H1 (cell line): Measurements from ENCODE around the gene OR4E2. TPM values are rescaled to one million over a fixed set of nuclear protein-coding genes. Genes with fewer than 3 reads are reported as not detected.

ENCODE experiments used
- CTCF ChIA-PET: fragments of 300-600 bp; sonication (Branson Sonifier 250); formaldehyde crosslinking; loops from one replicate; lab custom pipeline; 2021; ENCODE audit not compliant: partially characterized antibody; lab: Charles Lee
- POLR2A ChIA-PET: fragments of 300-600 bp; sonication (Branson Sonifier 250); formaldehyde crosslinking; loops from one replicate; lab custom pipeline; 2021; ENCODE audit warnings: inconsistent platforms; ENCODE audit not compliant: partially characterized antibody; lab: Charles Lee
- DNase-seq, 2 experiments: peaks; one replicate each; pipeline versions ENCODE4 v3.0.0 to v3.0.0-alpha.2; 2010 to 2022; ENCODE audit warnings: low spot score in 2 of 2, low read depth in 1 of 2, mixed read lengths in 1 of 2
- FAIRE-seq: peaks from 2 replicates; lab custom pipeline; 2011; peaks lifted over from hg19 to GRCh38; lab: Jason Lieb, UNC
- H2AFZ ChIP-seq: 2 replicates; pipeline ENCODE4 v1.8.1; 2012; ENCODE audit warnings: low read length, inconsistent platforms
- H2AK5ac ChIP-seq: 2 replicates; pipeline ENCODE4 v1.6.1; 2013; ENCODE audit warnings: low read depth, low read length
- H2BK120ac ChIP-seq: replicated peaks from 2 replicates; pipeline ENCODE3; 2013; ENCODE audit warnings: low read depth, low read length, inconsistent platforms
- H2BK12ac ChIP-seq: 2 replicates; pipeline ENCODE4 v1.6.1; 2013; ENCODE audit warnings: low read depth, low read length
- H2BK15ac ChIP-seq: 2 replicates; pipeline ENCODE4 v1.6.1; 2013; ENCODE audit warnings: low read length
- H2BK20ac ChIP-seq: 2 replicates; pipeline ENCODE4 v1.6.1; 2013; ENCODE audit warnings: low read length
- H2BK5ac ChIP-seq: 2 replicates; pipeline ENCODE4 v1.6.1; 2013; ENCODE audit warnings: low read depth, low read length
- H3K14ac ChIP-seq: 2 replicates; pipeline ENCODE4 v1.6.1; 2013; ENCODE audit warnings: inconsistent platforms; ENCODE audit not compliant: insufficient read length
- H3K18ac ChIP-seq: 2 replicates; pipeline ENCODE4 v1.6.1; 2013; ENCODE audit warnings: low read length; ENCODE audit errors: extremely low read depth
- H3K23ac ChIP-seq: 2 replicates; pipeline ENCODE4 v1.6.1; 2013; ENCODE audit warnings: inconsistent platforms; ENCODE audit not compliant: insufficient read length
- H3K23me2 ChIP-seq: 2 replicates; pipeline ENCODE4 v1.6.1; 2013; ENCODE audit warnings: low read depth, low read length
- H3K27ac ChIP-seq: 2 replicates; pipeline ENCODE4 v1.6.1; 2011; ENCODE audit warnings: low read depth, low read length, inconsistent platforms
- H3K27me3 ChIP-seq, 4 experiments: replicated peaks in 1 of 4; 1 replicate in 1 of 4; 2 replicates in 3 of 4; pipeline versions ENCODE4 v1.6.1 to v1.8.1; 2011 to 2013; ENCODE audit warnings: low read length in 3 of 4, mild to moderate bottlenecking in 3 of 4, inconsistent platforms in 2 of 4, mixed read lengths in 2 of 4, moderate library complexity in 1 of 4; ENCODE audit not compliant: control insufficient read depth in 3 of 4, insufficient read depth in 3 of 4; ENCODE audit errors: extremely low read depth in 1 of 4
- H3K36me3 ChIP-seq, 4 experiments: 2 replicates each; pipeline versions ENCODE4 v1.6.1 to v1.8.1; 2011 to 2013; ENCODE audit warnings: mild to moderate bottlenecking in 4 of 4, low read length in 3 of 4, moderate library complexity in 2 of 4, control low read depth in 1 of 4, inconsistent platforms in 1 of 4; ENCODE audit not compliant: insufficient read depth in 4 of 4, control insufficient read depth in 2 of 4
- H3K4ac ChIP-seq: replicated peaks from 2 replicates; pipeline ENCODE3; 2013; ENCODE audit warnings: low read length, low read depth, mixed read lengths, inconsistent platforms; ENCODE audit not compliant: insufficient read length
- H3K4me1 ChIP-seq, 4 experiments: replicated peaks in 1 of 4; 1 replicate in 1 of 4; 2 replicates in 3 of 4; pipeline versions ENCODE4 v1.6.1 to v1.8.1; 2011 to 2013; ENCODE audit warnings: low read length in 3 of 4, inconsistent platforms in 2 of 4, mixed read lengths in 1 of 4; ENCODE audit not compliant: insufficient read depth in 4 of 4, control insufficient read depth in 3 of 4
- H3K4me2 ChIP-seq, 2 experiments: 2 replicates each; pipeline versions ENCODE4 v1.6.1 to v1.8.1; 2011 to 2013; ENCODE audit warnings: low read depth in 2 of 2, low read length in 2 of 2, control low read depth in 1 of 2, inconsistent platforms in 1 of 2, mild to moderate bottlenecking in 1 of 2; ENCODE audit not compliant: insufficient read depth in 1 of 2
- H3K4me3 ChIP-seq, 4 experiments: fragments of 200-600, 300-600 bp in 1 of 4; sonication (generic), shearing (Covaris generic), sonication (Bioruptor Twin) in 1 of 4; 2 replicates each; pipeline versions ENCODE4 v1.5.1 to v1.8.1; 2011 to 2016; ENCODE audit warnings: low read length in 4 of 4, low read depth in 3 of 4, control low read depth in 2 of 4, inconsistent platforms in 2 of 4, mild to moderate bottlenecking in 2 of 4, mixed read lengths in 1 of 4, moderate library complexity in 1 of 4; ENCODE audit not compliant: insufficient read depth in 2 of 4; ENCODE audit errors: extremely low read depth in 1 of 4
- H3K56ac ChIP-seq: replicated peaks from 2 replicates; pipeline ENCODE3; 2013; ENCODE audit warnings: low read depth, mild to moderate bottlenecking, mixed read lengths, low read length, inconsistent platforms; ENCODE audit not compliant: insufficient read length
- H3K79me1 ChIP-seq: 2 replicates; pipeline ENCODE4 v1.6.1; 2013; ENCODE audit warnings: low read depth, low read length, control low read depth
- H3K79me2 ChIP-seq, 2 experiments: 2 replicates each; pipeline versions ENCODE4 v1.6.1 to v1.8.1; 2012 to 2013; ENCODE audit warnings: low read length in 2 of 2, mild to moderate bottlenecking in 2 of 2, inconsistent platforms in 1 of 2; ENCODE audit not compliant: insufficient read depth in 2 of 2, control insufficient read depth in 1 of 2
- H3K9ac ChIP-seq, 4 experiments: replicated peaks in 1 of 4; 1 replicate in 1 of 4; 2 replicates in 3 of 4; pipeline versions ENCODE4 v1.6.1 to v1.8.1; 2011 to 2013; ENCODE audit warnings: low read depth in 3 of 4, low read length in 3 of 4, control low read depth in 2 of 4, mild to moderate bottlenecking in 2 of 4, moderate library complexity in 2 of 4, inconsistent platforms in 1 of 4; ENCODE audit errors: extremely low read depth in 1 of 4
- H3K9me3 ChIP-seq, 2 experiments: 2 replicates each; pipeline versions ENCODE4 v1.6.1 to v1.8.1; 2012 to 2013; ENCODE audit warnings: mild to moderate bottlenecking in 2 of 2, moderate library complexity in 2 of 2, control low read depth in 1 of 2, inconsistent platforms in 1 of 2, low read depth in 1 of 2, low read length in 1 of 2, mixed read lengths in 1 of 2; ENCODE audit not compliant: insufficient read depth in 2 of 2
- H4K20me1 ChIP-seq, 2 experiments: replicated peaks in 1 of 2; 2 replicates each; pipeline versions ENCODE3 to v1.8.1; 2011 to 2013; ENCODE audit warnings: inconsistent platforms in 2 of 2, low read length in 2 of 2, mild to moderate bottlenecking in 1 of 2; ENCODE audit not compliant: insufficient read depth in 2 of 2, control insufficient read depth in 1 of 2
- H4K5ac ChIP-seq: 2 replicates; pipeline ENCODE4 v1.6.1; 2013; ENCODE audit warnings: low read length, low read depth, mixed read lengths, inconsistent platforms; ENCODE audit not compliant: insufficient read length
- H4K8ac ChIP-seq: 2 replicates; pipeline ENCODE4 v1.8.0; 2013; ENCODE audit warnings: mild to moderate bottlenecking, moderate library complexity, low read length, inconsistent platforms; ENCODE audit not compliant: insufficient read depth; ENCODE audit errors: extremely low read depth
- H4K91ac ChIP-seq: replicated peaks from 2 replicates; pipeline ENCODE3; 2013; ENCODE audit warnings: low read length, mixed read lengths, inconsistent platforms; ENCODE audit not compliant: insufficient read length
- ATF3 ChIP-seq: IDR thresholded peaks from 2 replicates; pipeline ENCODE4 v1.6.1; 2011; ENCODE audit warnings: low read depth, mild to moderate bottlenecking, low read length; ENCODE audit not compliant: insufficient read depth
- FOSL1 ChIP-seq: IDR thresholded peaks from 2 replicates; pipeline ENCODE4 v1.6.1; 2011; ENCODE audit warnings: mild to moderate bottlenecking, low read depth, low read length, moderate library complexity; ENCODE audit not compliant: insufficient read depth
- HDAC2 ChIP-seq, 2 experiments: fragments of 300-600 bp in 1 of 2; sonication (generic) in 1 of 2; IDR thresholded peaks; 2 replicates each; pipeline ENCODE4 v1.6.1; 2011 to 2012; ENCODE audit warnings: low read depth in 2 of 2, low read length in 2 of 2, mild to moderate bottlenecking in 2 of 2, moderate library complexity in 2 of 2, borderline replicate concordance in 1 of 2, inconsistent platforms in 1 of 2
- HDAC6 ChIP-seq: IDR thresholded peaks from one replicate; pipeline ENCODE4 v1.7.1; 2012; ENCODE audit warnings: low read depth, mild to moderate bottlenecking, inconsistent platforms, low read length, moderate library complexity
- SP1 ChIP-seq: IDR thresholded peaks from 2 replicates; pipeline ENCODE4 v1.6.1; 2011; ENCODE audit warnings: low read depth, low read length
- TAF7 ChIP-seq: optimal IDR thresholded peaks from 2 replicates; pipeline ENCODE3; 2011; ENCODE audit warnings: low read depth, mild to moderate bottlenecking, inconsistent platforms, low read length, moderate library complexity, borderline replicate concordance
- WGBS, 2 experiments: shearing (Covaris generic) in 1 of 2; methylation state at CpG; one replicate each; pipeline versions ENCODE4 v1.1.6 to v1.1.7; 2013 to 2015; ENCODE audit warnings: low lambda C conversion rate in 2 of 2, mixed read lengths in 2 of 2, inconsistent platforms in 1 of 2, low coverage in 1 of 2, missing lambda C conversion rate in 1 of 2; ENCODE audit not compliant: insufficient replicate concordance in 2 of 2, insufficient coverage in 1 of 2, insufficient read length in 1 of 2; ENCODE audit errors: extremely low coverage in 1 of 2, missing lambda C conversion rate in 1 of 2; 5-methylcytosine and 5-hydroxymethylcytosine counted together
- polyA plus RNA-seq, 7 experiments: library from polyadenylated mRNA; depleted of rRNA in 3 of 7; stranded (reverse) in 5 of 7; unstranded in 2 of 7; fragments of >200 nt in 5 of 7; fragments of 200-250 nt in 2 of 7; gene quantifications; 1 replicate in 5 of 7; 2 replicates in 1 of 7; 4 replicates in 1 of 7; pipeline versions ENCODE4 v1.2.1 to v1.2.3, GENCODE V29; 2011 to 2013; ENCODE audit warnings: missing spikeins in 2 of 7, mixed read lengths in 2 of 7
- total RNA-seq: library from RNA; stranded (reverse); fragmentation: NEBNext Ultra II Directional; extraction: Animal tissue kit (Norgen Biotek cat#: 25700); gene quantifications from 2 replicates; pipeline ENCODE4 v1.2.1, GENCODE V29; 2021
- TF ChIP-seq, protein P1 (sequence below): IDR thresholded peaks from 2 replicates; pipeline ENCODE4 v1.6.1; 2012; ENCODE audit warnings: low read length, inconsistent platforms

OR4E2 gene
- total and polyA plus RNA-seq, 2 of the 8 experiments (the other 6 are each of a cell fraction or from before 2014, with no cell fraction given), result not detected

DNA sequence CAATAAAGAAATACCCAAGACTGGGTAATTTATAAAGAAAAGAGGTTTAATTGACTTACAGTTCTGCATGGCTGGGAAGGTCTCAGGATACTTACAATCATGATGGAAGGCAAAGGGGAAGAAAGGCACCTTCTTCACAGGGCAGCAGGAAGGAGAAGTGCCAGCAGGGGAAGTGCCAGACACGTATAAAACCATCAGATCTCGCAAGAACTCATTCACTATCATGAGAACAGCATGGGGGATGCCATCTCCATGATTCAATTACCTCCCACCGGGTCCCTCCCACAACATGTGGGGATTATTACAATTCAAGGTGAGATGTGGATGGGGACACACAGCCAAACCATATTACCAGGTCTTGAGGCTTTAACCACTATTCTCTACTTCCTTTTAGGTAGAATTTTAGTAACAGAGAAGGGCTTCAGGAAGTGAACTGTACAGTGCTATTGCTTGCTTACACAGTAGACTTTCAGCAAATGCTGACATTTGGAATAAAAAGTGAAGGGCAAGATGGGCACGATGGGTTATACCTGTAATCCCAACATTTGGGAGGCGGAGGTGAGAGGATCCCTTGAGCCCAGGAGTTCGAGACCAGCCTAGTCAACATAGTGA lies 60.8 kb downstream of the OR4E2 start:
- TF ChIP-seq, protein P1, sequence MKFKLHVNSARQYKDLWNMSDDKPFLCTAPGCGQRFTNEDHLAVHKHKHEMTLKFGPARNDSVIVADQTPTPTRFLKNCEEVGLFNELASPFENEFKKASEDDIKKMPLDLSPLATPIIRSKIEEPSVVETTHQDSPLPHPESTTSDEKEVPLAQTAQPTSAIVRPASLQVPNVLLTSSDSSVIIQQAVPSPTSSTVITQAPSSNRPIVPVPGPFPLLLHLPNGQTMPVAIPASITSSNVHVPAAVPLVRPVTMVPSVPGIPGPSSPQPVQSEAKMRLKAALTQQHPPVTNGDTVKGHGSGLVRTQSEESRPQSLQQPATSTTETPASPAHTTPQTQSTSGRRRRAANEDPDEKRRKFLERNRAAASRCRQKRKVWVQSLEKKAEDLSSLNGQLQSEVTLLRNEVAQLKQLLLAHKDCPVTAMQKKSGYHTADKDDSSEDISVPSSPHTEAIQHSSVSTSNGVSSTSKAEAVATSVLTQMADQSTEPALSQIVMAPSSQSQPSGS, result no peak
- no peak for TF ChIP-seq FOSL1
- no peak for TF ChIP-seq HDAC2 (IDR thresholded peaks at IDR 0.05; ENCODE audit: borderline replicate concordance in 1 of 2, low read depth in 2 of 2, low read length in 2 of 2)
- no peak for TF ChIP-seq HDAC6
- TF ChIP-seq SP1, result no peak
- no peak for TF ChIP-seq TAF7
- no peak for TF ChIP-seq ATF3
- Histone ChIP-seq H3K9ac (no peak overlapping the region), H3K18ac (no peak overlapping the region), H2BK20ac (no peak overlapping the region), H4K20me1 (no peaks in the 10 kb centered on the region), H2BK120ac (no peak overlapping the region), H3K14ac (no peak overlapping the region), H3K36me3 (no peaks in the 10 kb centered on the region), H2BK15ac (no peak overlapping the region), H2AFZ (no peak overlapping the region), H3K56ac (no peak overlapping the region), H2BK5ac (no peak overlapping the region), H4K91ac (no peak overlapping the region), H3K9me3 (no peaks in the 10 kb centered on the region), H4K8ac (no peak overlapping the region), H4K5ac (no peak overlapping the region), H3K23ac (no peak overlapping the region), H3K23me2 (no peaks in the 10 kb centered on the region), H3K4me2 (no peak overlapping the region), H2AK5ac (no peak overlapping the region), H2BK12ac (no peak overlapping the region), H3K27ac (no peak overlapping the region), H3K79me2 (no peaks in the 10 kb centered on the region), H3K4me1 (no peaks in the 10 kb centered on the region), H3K4me3 (no peak overlapping the region), H3K79me1 (no peaks in the 10 kb centered on the region), H3K27me3 (no peaks in the 10 kb centered on the region), H3K4ac (no peak overlapping the region)
- DNase-seq (no peak), FAIRE-seq (no peak)
- WGBS, 2 experiments, result 81% methylated on average over 6 of the region's 6 CpGs; no CpG with 5 or more reads in 1 of the 2 experiments
- ChIA-PET CTCF (interaction anchor here (0.7 to 1.7 kb wide), 2 partner anchors 9 to 699 kb away, joined by 3 to 4 read pairs; no protein-coding TSS in a partner anchor), POLR2A (interaction anchor here (0.8 kb wide), 1 partner anchor 11 kb away, joined by 3 read pairs; no protein-coding TSS in a partner anchor)
